HepG2 (cell line): ENCODE results near the gene CASKIN2. TPM values are rescaled to one million over a fixed set of nuclear protein-coding genes. Genes with fewer than 3 reads are reported as not detected.

Experiments
- AFF4 ChIP-seq: sonication (generic); formaldehyde crosslinking; IDR thresholded peaks from 2 replicates; pipeline ENCODE4 v1.4.0; 2020; ENCODE audit warnings: missing genetic modification reagents
- CENPX ChIP-seq: sonication (generic); formaldehyde crosslinking; IDR thresholded peaks from 2 replicates; pipeline ENCODE4 v1.9.0; 2021; ENCODE audit warnings: mild to moderate bottlenecking, missing genetic modification reagents, moderate library complexity
- EZH2 ChIP-seq: conservative IDR thresholded peaks from 2 replicates; pipeline ENCODE4 v1.6.1; 2012; ENCODE audit warnings: mild to moderate bottlenecking, low read depth, low read length, moderate library complexity
- HNF1A ChIP-seq, 2 experiments: sonication (generic) in 1 of 2; formaldehyde crosslinking in 1 of 2; IDR thresholded peaks; 2 replicates each; pipeline versions ENCODE4 v1.4.0 to v1.6.1; 2016 to 2020; ENCODE audit warnings: borderline replicate concordance in 1 of 2, low read depth in 1 of 2, mild to moderate bottlenecking in 1 of 2, missing genetic modification reagents in 1 of 2
- HOXA9 ChIP-seq: sonication (generic); formaldehyde crosslinking; IDR thresholded peaks from 2 replicates; pipeline ENCODE4 v1.8.1; 2022; ENCODE audit warnings: missing genetic modification reagents, mild to moderate bottlenecking, moderate library complexity, borderline replicate concordance
- NFYC ChIP-seq: IDR thresholded peaks from 2 replicates; pipeline ENCODE4 v1.6.1; 2016; ENCODE audit warnings: missing genetic modification reagents, missing compliant biosample characterization
- PCBP1 ChIP-seq: fragments of 200-400 bp; formaldehyde crosslinking; IDR thresholded peaks from 2 replicates; pipeline ENCODE4 v1.6.1; 2017; ENCODE audit warnings: mild to moderate bottlenecking, low read depth, low read length, borderline replicate concordance
- REPIN1 ChIP-seq: sonication (generic); formaldehyde crosslinking; IDR thresholded peaks from 2 replicates; pipeline ENCODE4 v1.8.0; 2022; ENCODE audit warnings: missing genetic modification reagents, low read depth, mild to moderate bottlenecking, borderline replicate concordance
- STAT5B ChIP-seq: sonication (generic); formaldehyde crosslinking; IDR thresholded peaks from 2 replicates; pipeline ENCODE4 v1.4.0; 2020; ENCODE audit warnings: missing genetic modification reagents
- TEAD3 ChIP-seq: optimal IDR thresholded peaks from 2 replicates; pipeline ENCODE3; 2016; ENCODE audit warnings: borderline replicate concordance
- YEATS2 ChIP-seq: sonication (generic); formaldehyde crosslinking; IDR thresholded peaks from 2 replicates; pipeline ENCODE4 v1.4.0; 2020; ENCODE audit warnings: missing genetic modification reagents, borderline replicate concordance
- ZNF205 ChIP-seq: IDR thresholded peaks from 2 replicates; pipeline ENCODE4 v1.6.1; 2018; ENCODE audit warnings: missing biosample characterization, missing genetic modification reagents
- ZNF549 ChIP-seq: sonication (generic); formaldehyde crosslinking; IDR thresholded peaks from 2 replicates; pipeline ENCODE4 v1.5.0; 2020; ENCODE audit warnings: missing genetic modification reagents
- ZNF800 ChIP-seq: sonication (generic); formaldehyde crosslinking; IDR thresholded peaks from 2 replicates; pipeline ENCODE4 v1.4.0; 2020; ENCODE audit warnings: missing genetic modification reagents
- ZSCAN21 ChIP-seq: sonication (generic); formaldehyde crosslinking; IDR thresholded peaks from 2 replicates; pipeline ENCODE4 v1.8.0; 2022; ENCODE audit warnings: mild to moderate bottlenecking, missing genetic modification reagents, moderate library complexity, borderline replicate concordance
- polyA plus RNA-seq, 8 experiments: library from polyadenylated mRNA; depleted of rRNA in 3 of 8; stranded (reverse) in 7 of 8; unstranded in 1 of 8; fragments of >200 nt; fragmentation: Illumina TruSeq in 4 of 8; extraction: Trizol in 4 of 8; gene quantifications; 2 replicates each; pipeline versions ENCODE4 v1.2.1 to v1.2.3, GENCODE V29; 2011 to 2016; ENCODE audit warnings: low read depth in 4 of 8, missing spikeins in 1 of 8, mixed read lengths in 1 of 8; ENCODE audit not compliant: insufficient read depth in 1 of 8
- total RNA-seq, 5 experiments: library from RNA; depleted of rRNA; stranded (reverse); fragments of >200 nt; fragmentation: Illumina TruSeq; extraction: Trizol; gene quantifications; 2 replicates each; pipeline ENCODE4 v1.2.3, GENCODE V29; 2016; ENCODE audit warnings: low read depth in 1 of 5

Gene CASKIN2
- total and polyA plus RNA-seq, 2 of the 13 experiments (the other 11 are each of a cell fraction or from before 2014, with no cell fraction given) = 5.2 to 7.8 TPM

- peak; percentile 71; the same call in 1 of the 2 replicates for TF ChIP-seq ZSCAN21 (CRISPR knock-in tag)
- TF ChIP-seq REPIN1 (CRISPR knock-in tag) = peak; percentile 95; the same call in 1 of the 2 replicates
- no peak for TF ChIP-seq ZNF549 (CRISPR knock-in tag)
- TF ChIP-seq TEAD3 = peak; percentile 64
- peak; percentile 34; the same call in 1 of the 2 replicates for TF ChIP-seq STAT5B (CRISPR knock-in tag)
- no peak for TF ChIP-seq NFYC (CRISPR knock-in tag)
- no peak for TF ChIP-seq AFF4 (CRISPR knock-in tag)
- TF ChIP-seq YEATS2 (CRISPR knock-in tag) = peak; percentile 76
- TF ChIP-seq EZH2 = no peak
- no peak for TF ChIP-seq CENPX (CRISPR knock-in tag)
- TF ChIP-seq HOXA9 = no peak
- peak; percentile 58; the same call in 1 of the 2 replicates for TF ChIP-seq HNF1A (IDR thresholded peaks at IDR 0.05; ENCODE audit: low read depth)
- TF ChIP-seq HNF1A (CRISPR knock-in tag; IDR thresholded peaks at IDR 0.05; ENCODE audit: borderline replicate concordance) = peak; percentile 67; the same call in 1 of the 2 replicates
- TF ChIP-seq ZNF205 = peak; percentile 93
- TF ChIP-seq PCBP1 = 0 out of 2 replicates have a peak, but pooled peaks have one; percentile 46
- TF ChIP-seq ZNF800 (CRISPR knock-in tag) = 0 out of 2 replicates have a peak, but pooled peaks have one; percentile 44
Observed at GRCh38 chr17:75511610-75512575, 3.4 kb downstream of the CASKIN2 start (continued).
